ENCODE measurements around the gene LAMP1.

Gene LAMP1

GRCh38 chr13:113319371-113319770, 22.3 kb downstream of the LAMP1 start:
- no peaks in the 10 kb centered on the region for H3K79me2 ChIP-seq
- no peak for TF ChIP-seq CTCF (IDR thresholded peaks at IDR 0.05)
- H3K27me3 ChIP-seq (ENCODE audit: control insufficient read depth, insufficient read depth, low read length), result no peaks in the 10 kb centered on the region
- H2AFZ ChIP-seq, result no peak overlapping the region
- no peak overlapping the region for H3K27ac ChIP-seq
- no peak overlapping the region for H3K4me2 ChIP-seq (ENCODE audit: low read length)
- H3K4me3 ChIP-seq (ENCODE audit: low read depth, low read length), result no peak overlapping the region
- no peaks in the 10 kb centered on the region for H3K4me1 ChIP-seq
- H3K9me3 ChIP-seq (ENCODE audit: control insufficient read depth, low read length), result no peaks in the 10 kb centered on the region
- no peaks in the 10 kb centered on the region for H3K36me3 ChIP-seq (ENCODE audit: control insufficient read depth, insufficient read depth, low read length)
- H3K9ac ChIP-seq, result no peak overlapping the region

- H3K36me3 ChIP-seq (ENCODE audit: control insufficient read depth, insufficient read depth, low read length), result no peaks in the 10 kb centered on the region
- no peaks in the 10 kb centered on the region for H3K4me1 ChIP-seq
- H3K27ac ChIP-seq, result no peak overlapping the region
- H3K9ac ChIP-seq, result no peak overlapping the region
- no peak overlapping the region for H3K4me2 ChIP-seq (ENCODE audit: low read length)
- no peaks in the 10 kb centered on the region for H3K9me3 ChIP-seq (ENCODE audit: control insufficient read depth, low read length)
- no peak overlapping the region for H3K4me3 ChIP-seq (ENCODE audit: low read depth, low read length)
- no peaks in the 10 kb centered on the region for H3K79me2 ChIP-seq
- TF ChIP-seq CTCF (IDR thresholded peaks at IDR 0.05), result no peak
- no peak overlapping the region for H2AFZ ChIP-seq
- no peaks in the 10 kb centered on the region for H3K27me3 ChIP-seq (ENCODE audit: control insufficient read depth, insufficient read depth, low read length)
These were observed 23.3 kb downstream of the LAMP1 start for GRCh38 chr13:113320226-113320875.

GRCh38 chr13:113321546-113321945, 24.5 kb downstream of the LAMP1 start:
- Histone ChIP-seq H3K9me3 (ENCODE audit: control insufficient read depth, low read length) (no peaks in the 10 kb centered on the region), H3K79me2 (no peaks in the 10 kb centered on the region), H3K36me3 (ENCODE audit: control insufficient read depth, insufficient read depth, low read length) (no peaks in the 10 kb centered on the region), H3K4me3 (ENCODE audit: low read depth, low read length) (no peak overlapping the region), H3K27ac (no peak overlapping the region), H2AFZ (no peak overlapping the region), H3K4me1 (no peaks in the 10 kb centered on the region), H3K27me3 (ENCODE audit: control insufficient read depth, insufficient read depth, low read length) (no peaks in the 10 kb centered on the region), H3K9ac (no peak overlapping the region), H3K4me2 (ENCODE audit: low read length) (no peak overlapping the region)
- TF ChIP-seq CTCF (IDR thresholded peaks at IDR 0.05), result no peak

- Histone ChIP-seq H3K4me1 (no peaks in the 10 kb centered on the region), H3K27ac (no peak overlapping the region), H3K27me3 (ENCODE audit: control insufficient read depth, insufficient read depth, low read length) (no peaks in the 10 kb centered on the region), H3K36me3 (ENCODE audit: control insufficient read depth, insufficient read depth, low read length) (no peaks in the 10 kb centered on the region), H3K79me2 (no peaks in the 10 kb centered on the region), H3K9me3 (ENCODE audit: control insufficient read depth, low read length) (no peaks in the 10 kb centered on the region), H3K4me3 (ENCODE audit: low read depth, low read length) (no peak overlapping the region), H2AFZ (no peak overlapping the region), H3K4me2 (ENCODE audit: low read length) (no peak overlapping the region), H3K9ac (no peak overlapping the region)
- no peak for TF ChIP-seq CTCF (IDR thresholded peaks at IDR 0.05)
These were observed 25.0 kb downstream of the LAMP1 start for GRCh38 chr13:113322043-113322461.
